ENCODE results near the gene SPSB2.
"Not testable (repeated sequence)": the region's sequence is repeated elsewhere in the genome, so short reads cannot be mapped to it uniquely, and the experiment has no call there.

The SPSB2 gene

DNA sequence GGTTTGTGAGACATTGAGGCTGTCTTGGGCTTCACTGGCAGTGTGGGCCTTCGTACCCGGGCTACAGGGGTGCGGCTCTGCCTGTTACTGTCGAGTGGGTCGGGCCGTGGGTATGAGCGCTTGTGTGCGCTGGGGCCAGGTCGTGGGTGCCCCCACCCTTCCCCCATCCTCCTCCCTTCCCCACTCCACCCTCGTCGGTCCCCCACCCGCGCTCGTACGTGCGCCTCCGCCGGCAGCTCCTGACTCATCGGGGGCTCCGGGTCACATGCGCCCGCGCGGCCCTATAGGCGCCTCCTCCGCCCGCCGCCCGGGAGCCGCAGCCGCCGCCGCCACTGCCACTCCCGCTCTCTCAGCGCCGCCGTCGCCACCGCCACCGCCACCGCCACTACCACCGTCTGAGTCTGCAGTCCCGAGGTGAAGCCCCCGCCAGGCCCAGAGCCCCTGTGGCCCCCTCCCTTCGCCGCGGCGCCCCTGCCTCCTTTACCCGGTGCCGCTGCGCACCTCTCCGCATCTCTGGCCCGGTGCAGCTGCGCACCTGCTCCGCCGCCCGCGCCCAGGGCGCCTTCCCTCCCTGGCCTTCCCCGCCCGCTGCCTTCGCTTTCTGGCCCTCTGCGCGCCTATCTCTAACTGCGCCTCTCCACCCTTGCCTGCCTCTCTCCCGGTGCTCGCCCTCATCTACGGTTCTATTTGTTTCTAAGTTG, 41.3 kb upstream of the SPSB2 start, which contains the start of gene ENO2:
ENO2 (plus strand) TSS at position 335 of the 701 bp plus-strand sequence. CDS start 1,253 bp downstream, outside the sequence.
- H3K4me1 ChIP-seq (ENCODE audit: control insufficient read depth in 2 of 2, insufficient read depth in 2 of 2, low read length in 2 of 2) = peaks cover 7 to 8% of the 10 kb centered on the region in 2 donors
- peak within 1 kb of the TSS; percentile 49 to 57 for H3K9ac ChIP-seq (ENCODE audit: low read depth in 1 of 2, low read length in 2 of 2)
- H3K27ac ChIP-seq (ENCODE audit: low read depth in 2 of 2, low read length in 2 of 2) = peak within 1 kb of the TSS; percentile 61 to 74
- H3K36me3 ChIP-seq (ENCODE audit: control insufficient read depth in 2 of 2, insufficient read depth in 2 of 2, low read length in 2 of 2) = peaks cover 0 to 3% of the 10 kb centered on the region in 2 donors
- peak within 1 kb of the TSS; percentile 63 to 73 for H3K4me3 ChIP-seq (ENCODE audit: low read length in 2 of 2)
- H3K9me3 ChIP-seq (ENCODE audit: control insufficient read depth in 2 of 2, low read length in 2 of 2) = no peaks in the 10 kb centered on the region
- peaks cover 5 to 20% of the 10 kb centered on the region in 2 donors for H3K27me3 ChIP-seq (ENCODE audit: control insufficient read depth in 2 of 2, insufficient read depth in 2 of 2, low read length in 2 of 2)

DNA sequence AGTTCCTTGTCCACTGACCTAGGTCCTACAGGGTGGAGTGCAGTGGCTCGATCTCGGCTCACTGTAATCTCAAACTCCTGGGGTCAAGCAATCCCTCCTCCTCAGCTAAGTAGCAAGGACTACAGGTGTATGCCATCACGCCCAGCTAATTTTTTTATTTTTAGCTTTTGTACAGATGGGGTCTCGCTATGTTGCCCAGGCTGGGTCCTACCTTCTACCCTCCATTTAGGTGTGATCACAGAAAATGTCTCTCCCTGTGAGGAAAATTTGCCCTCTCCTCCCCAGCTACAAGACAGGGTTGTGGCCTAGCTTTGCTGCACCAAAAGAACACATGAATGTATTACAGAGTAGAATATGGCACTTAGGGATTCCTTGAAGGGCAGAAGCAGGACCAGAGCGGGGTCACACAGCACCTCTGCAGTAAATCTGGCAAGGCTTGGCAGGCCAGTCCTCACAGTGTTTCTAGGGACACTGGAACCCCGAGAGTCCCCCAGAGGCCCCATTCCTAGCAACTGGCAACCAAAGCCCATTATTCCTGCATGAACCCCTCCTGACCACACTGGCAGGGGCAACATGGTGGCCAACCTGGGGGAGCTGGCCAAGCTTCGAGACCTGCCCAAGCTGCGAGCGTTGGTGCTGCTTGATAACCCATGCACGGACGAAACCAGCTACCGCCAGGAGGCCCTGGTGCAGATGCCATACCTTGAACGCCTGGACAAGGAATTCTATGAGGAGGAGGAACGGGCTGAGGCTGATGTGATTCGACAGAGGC, 39.2 kb upstream of the SPSB2 start:
- H3K4me1 ChIP-seq (ENCODE audit: control insufficient read depth in 2 of 2, insufficient read depth in 2 of 2, low read length in 2 of 2) = peaks cover 7 to 8% of the 10 kb centered on the region in 2 donors
- H3K9me3 ChIP-seq (ENCODE audit: control insufficient read depth in 2 of 2, low read length in 2 of 2) = no peaks in the 10 kb centered on the region
- peaks cover 5 to 20% of the 10 kb centered on the region in 2 donors for H3K27me3 ChIP-seq (ENCODE audit: control insufficient read depth in 2 of 2, insufficient read depth in 2 of 2, low read length in 2 of 2)
- H3K9ac ChIP-seq (ENCODE audit: low read depth in 1 of 2, low read length in 2 of 2) = no peak overlapping the region
- peaks cover 0 to 3% of the 10 kb centered on the region in 2 donors for H3K36me3 ChIP-seq (ENCODE audit: control insufficient read depth in 2 of 2, insufficient read depth in 2 of 2, low read length in 2 of 2)
- H3K27ac ChIP-seq (ENCODE audit: low read depth in 2 of 2, low read length in 2 of 2) = no peak overlapping the region
- no peak overlapping the region for H3K4me3 ChIP-seq (ENCODE audit: low read length in 2 of 2)

DNA sequence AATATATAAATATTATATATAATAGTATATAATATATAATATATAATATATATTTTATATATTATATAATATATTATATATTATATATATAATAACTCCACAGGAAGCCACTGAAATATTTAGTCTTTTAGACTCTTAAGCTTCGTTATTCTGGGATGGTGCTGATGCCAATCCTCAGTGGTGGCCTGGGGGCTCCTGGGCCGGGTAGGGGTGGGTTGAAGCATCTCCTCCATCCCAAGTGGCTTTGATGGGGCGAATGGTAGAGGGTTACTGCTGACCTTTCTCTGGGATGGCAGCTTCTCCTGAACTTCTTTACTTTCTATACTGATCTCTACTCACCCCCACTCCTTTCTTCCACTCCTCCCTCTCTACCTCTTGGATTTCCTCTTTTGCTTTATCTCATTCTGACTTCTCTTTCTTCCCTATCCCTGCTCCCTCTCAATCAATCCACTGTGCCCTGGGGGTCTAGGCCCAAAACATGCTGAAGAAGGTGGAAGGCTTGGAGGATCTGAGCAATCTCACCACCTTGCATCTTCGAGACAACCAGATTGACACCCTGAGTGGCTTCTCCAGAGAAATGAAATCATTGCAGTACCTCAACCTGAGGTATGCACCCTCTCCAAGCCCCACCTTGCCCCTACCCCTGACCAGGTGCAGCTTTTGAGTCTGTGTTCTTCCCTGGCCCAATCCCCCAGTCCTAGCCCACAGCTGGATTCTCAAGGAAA, 36.5 kb upstream of the SPSB2 start:
- H3K9ac ChIP-seq (ENCODE audit: low read depth in 1 of 2, low read length in 2 of 2) = no peak overlapping the region
- H3K9me3 ChIP-seq (ENCODE audit: control insufficient read depth in 2 of 2, low read length in 2 of 2) = no peaks in the 10 kb centered on the region
- H3K4me3 ChIP-seq (ENCODE audit: low read length in 2 of 2) = no peak overlapping the region
- peaks cover 5 to 14% of the 10 kb centered on the region in 2 donors for H3K27me3 ChIP-seq (ENCODE audit: control insufficient read depth in 2 of 2, insufficient read depth in 2 of 2, low read length in 2 of 2)
- no peak overlapping the region for H3K27ac ChIP-seq (ENCODE audit: low read depth in 2 of 2, low read length in 2 of 2)
- no peaks in the 10 kb centered on the region for H3K36me3 ChIP-seq (ENCODE audit: control insufficient read depth in 2 of 2, insufficient read depth in 2 of 2, low read length in 2 of 2)
- peaks cover 6 to 11% of the 10 kb centered on the region in 2 donors for H3K4me1 ChIP-seq (ENCODE audit: control insufficient read depth in 2 of 2, insufficient read depth in 2 of 2, low read length in 2 of 2)

DNA sequence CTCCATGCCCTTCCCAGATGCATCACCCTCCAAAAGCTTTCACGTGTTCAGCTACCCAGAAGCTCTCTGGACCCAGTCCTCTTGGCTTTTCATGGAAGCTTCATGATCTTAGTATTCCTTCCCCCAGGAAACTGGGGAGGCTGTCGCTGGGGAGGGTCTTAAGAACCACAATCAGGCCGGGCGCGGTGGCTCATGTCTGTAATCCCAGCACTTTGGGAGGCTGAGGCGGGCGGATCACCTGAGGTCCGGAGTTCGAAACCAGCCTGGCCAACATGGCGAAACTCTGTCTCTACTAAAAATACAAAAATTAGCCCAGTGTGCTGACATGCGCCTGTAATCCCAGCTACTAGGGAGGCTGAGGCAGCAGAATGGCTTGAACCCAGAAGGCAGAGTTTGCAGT, 35.0 kb upstream of the SPSB2 start:
- not testable (repeated sequence) for H3K27ac ChIP-seq (ENCODE audit: low read depth in 2 of 2, low read length in 2 of 2); H3K4me3 ChIP-seq (ENCODE audit: low read length in 2 of 2); H3K9ac ChIP-seq (ENCODE audit: low read depth in 1 of 2, low read length in 2 of 2); H3K36me3 ChIP-seq (ENCODE audit: control insufficient read depth in 2 of 2, insufficient read depth in 2 of 2, low read length in 2 of 2); H3K9me3 ChIP-seq (ENCODE audit: control insufficient read depth in 2 of 2, low read length in 2 of 2)
- peaks cover 10 to 13% of the 10 kb centered on the region in 2 donors for H3K4me1 ChIP-seq (ENCODE audit: control insufficient read depth in 2 of 2, insufficient read depth in 2 of 2, low read length in 2 of 2)
- H3K27me3 ChIP-seq (ENCODE audit: control insufficient read depth in 2 of 2, insufficient read depth in 2 of 2, low read length in 2 of 2) = peaks cover 0 to 14% of the 10 kb centered on the region in 2 donors

DNA sequence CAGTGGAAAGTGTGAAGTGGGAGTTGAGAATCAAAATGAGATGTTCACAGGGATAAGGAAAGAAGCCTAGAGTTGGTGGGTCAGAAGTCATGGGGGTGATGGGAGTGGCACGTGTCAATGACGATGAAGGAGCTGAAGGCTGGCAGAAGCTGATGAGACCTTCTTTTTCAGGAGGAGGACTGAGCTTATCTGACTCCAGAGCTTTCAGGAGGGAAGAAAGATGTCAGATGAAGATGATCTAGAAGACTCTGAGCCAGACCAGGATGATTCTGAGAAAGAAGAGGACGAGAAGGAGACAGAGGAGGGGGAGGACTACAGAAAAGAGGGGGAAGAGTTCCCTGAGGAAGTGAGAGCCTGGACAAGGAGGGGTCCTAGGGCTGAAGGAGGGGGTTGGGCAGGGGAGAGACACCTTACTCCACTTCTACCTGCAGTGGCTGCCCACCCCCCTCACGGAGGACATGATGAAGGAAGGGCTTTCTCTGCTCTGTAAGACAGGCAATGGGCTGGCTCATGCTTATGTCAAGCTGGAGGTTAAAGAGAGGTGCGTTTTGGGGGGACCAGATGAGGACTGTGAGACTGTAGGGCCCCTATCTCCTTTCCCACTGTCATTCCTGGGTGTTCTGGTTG, 32.4 kb upstream of the SPSB2 start:
- H3K4me1 ChIP-seq (ENCODE audit: control insufficient read depth in 2 of 2, insufficient read depth in 2 of 2, low read length in 2 of 2) = peaks cover 10 to 13% of the 10 kb centered on the region in 2 donors
- peak overlapping the region; percentile 92 to 97 for H3K4me3 ChIP-seq (ENCODE audit: low read length in 2 of 2)
- H3K9me3 ChIP-seq (ENCODE audit: control insufficient read depth in 2 of 2, low read length in 2 of 2) = no peaks in the 10 kb centered on the region
- H3K9ac ChIP-seq (ENCODE audit: low read depth in 1 of 2, low read length in 2 of 2) = peak overlapping the region in 1 of 2 donors; percentile 93
- no peaks in the 10 kb centered on the region for H3K36me3 ChIP-seq (ENCODE audit: control insufficient read depth in 2 of 2, insufficient read depth in 2 of 2, low read length in 2 of 2)
- no peaks in the 10 kb centered on the region for H3K27me3 ChIP-seq (ENCODE audit: control insufficient read depth in 2 of 2, insufficient read depth in 2 of 2, low read length in 2 of 2)
- H3K27ac ChIP-seq (ENCODE audit: low read depth in 2 of 2, low read length in 2 of 2) = peak overlapping the region in 1 of 2 donors; percentile 79

DNA sequence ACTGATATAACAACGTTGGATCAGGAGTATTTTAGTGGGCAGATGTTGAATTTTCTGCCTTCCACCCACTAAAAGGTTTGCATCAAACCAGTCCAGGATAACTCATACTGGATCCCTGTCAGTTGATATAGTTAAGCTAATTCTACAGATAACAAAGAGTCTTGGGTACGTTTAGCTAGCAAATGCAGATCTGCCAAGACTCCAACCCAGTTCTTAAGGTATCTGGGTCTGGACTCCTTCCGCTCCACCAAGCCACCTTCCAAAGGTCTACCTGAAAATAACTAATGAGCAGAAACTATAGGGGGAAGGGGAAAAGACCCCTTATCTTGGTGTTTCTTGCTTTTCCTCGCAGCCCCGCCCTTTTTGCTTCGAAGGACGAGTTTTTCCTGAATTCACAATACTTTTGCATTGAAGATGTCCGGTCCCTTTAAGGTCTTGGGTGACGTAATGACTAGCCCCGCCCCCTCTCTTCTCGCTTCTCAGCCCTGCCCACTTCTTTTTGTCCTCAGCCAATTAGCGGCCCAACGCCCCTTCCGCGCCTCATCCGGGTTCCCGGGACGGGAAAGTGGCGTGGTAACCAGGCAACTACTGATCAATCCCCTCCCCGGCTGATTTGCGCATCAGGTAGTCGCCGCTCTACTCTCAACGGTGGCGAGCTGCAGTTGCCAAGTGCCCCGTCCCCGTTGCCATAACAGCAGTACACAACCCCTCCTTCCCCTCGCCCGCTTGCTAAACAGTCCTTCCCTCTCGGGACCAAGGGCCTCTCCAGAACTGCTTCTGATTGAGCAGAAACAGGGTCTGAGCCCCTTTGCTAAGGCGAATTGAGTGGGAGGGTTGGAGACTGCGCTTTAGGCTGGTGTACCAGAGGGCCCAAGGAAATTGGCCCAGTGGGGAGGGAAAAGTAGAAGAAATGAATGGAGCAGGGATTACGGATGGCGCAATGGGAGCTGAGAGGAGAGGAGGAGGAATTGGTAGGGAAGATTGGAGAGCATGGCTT, 31.5 kb upstream of the SPSB2 start, which contains the start of gene LRRC23:
LRRC23 (plus strand) TSS at position 543 of the 997 bp plus-strand sequence. CDS start 812 bp downstream, outside the sequence.
- peak within 1 kb of the TSS; percentile 70 to 79 for H3K27ac ChIP-seq (ENCODE audit: low read depth in 2 of 2, low read length in 2 of 2)
- H3K4me1 ChIP-seq (ENCODE audit: control insufficient read depth in 2 of 2, insufficient read depth in 2 of 2, low read length in 2 of 2) = peaks cover 10 to 15% of the 10 kb centered on the region in 2 donors

DNA sequence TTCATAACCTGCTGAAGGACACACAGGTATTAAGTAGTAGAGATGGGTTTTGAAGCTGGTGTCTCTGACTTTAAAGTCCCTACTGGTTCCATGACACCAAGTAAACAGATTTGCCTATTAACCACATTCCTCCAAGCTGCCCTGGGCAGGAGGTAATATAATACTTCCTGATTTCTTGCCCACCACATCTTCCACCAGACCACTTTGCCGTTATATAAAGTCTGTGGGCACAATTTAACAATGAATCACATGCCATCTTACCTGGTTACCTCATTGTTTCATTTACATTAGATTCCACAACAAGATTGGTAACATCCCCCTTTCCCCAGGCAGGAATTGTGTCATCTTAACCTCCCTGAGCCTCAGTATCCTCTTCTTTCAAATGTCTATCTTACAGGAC, 30.6 kb upstream of the SPSB2 start:
- no peaks in the 10 kb centered on the region for H3K27me3 ChIP-seq (ENCODE audit: control insufficient read depth in 2 of 2, insufficient read depth in 2 of 2, low read length in 2 of 2)
- no peaks in the 10 kb centered on the region for H3K36me3 ChIP-seq (ENCODE audit: control insufficient read depth in 2 of 2, insufficient read depth in 2 of 2, low read length in 2 of 2)
- H3K9me3 ChIP-seq (ENCODE audit: control insufficient read depth in 2 of 2, low read length in 2 of 2) = no peaks in the 10 kb centered on the region
- H3K27ac ChIP-seq (ENCODE audit: low read depth in 2 of 2, low read length in 2 of 2) = no peak overlapping the region
- H3K4me1 ChIP-seq (ENCODE audit: control insufficient read depth in 2 of 2, insufficient read depth in 2 of 2, low read length in 2 of 2) = peaks cover 10 to 17% of the 10 kb centered on the region in 2 donors
- no peak overlapping the region for H3K4me3 ChIP-seq (ENCODE audit: low read length in 2 of 2)
- H3K9ac ChIP-seq (ENCODE audit: low read depth in 1 of 2, low read length in 2 of 2) = no peak overlapping the region

More for the DNA sequence above, 31.5 kb upstream of the SPSB2 start, which contains the start of gene LRRC23:
- no peaks in the 10 kb centered on the region for H3K9me3 ChIP-seq (ENCODE audit: control insufficient read depth in 2 of 2, low read length in 2 of 2)
- H3K9ac ChIP-seq (ENCODE audit: low read depth in 1 of 2, low read length in 2 of 2) = peak within 1 kb of the TSS; percentile 82 to 93
- peak within 1 kb of the TSS; percentile 92 to 97 for H3K4me3 ChIP-seq (ENCODE audit: low read length in 2 of 2)
- H3K36me3 ChIP-seq (ENCODE audit: control insufficient read depth in 2 of 2, insufficient read depth in 2 of 2, low read length in 2 of 2) = no peaks in the 10 kb centered on the region
- H3K27me3 ChIP-seq (ENCODE audit: control insufficient read depth in 2 of 2, insufficient read depth in 2 of 2, low read length in 2 of 2) = no peaks in the 10 kb centered on the region

DNA sequence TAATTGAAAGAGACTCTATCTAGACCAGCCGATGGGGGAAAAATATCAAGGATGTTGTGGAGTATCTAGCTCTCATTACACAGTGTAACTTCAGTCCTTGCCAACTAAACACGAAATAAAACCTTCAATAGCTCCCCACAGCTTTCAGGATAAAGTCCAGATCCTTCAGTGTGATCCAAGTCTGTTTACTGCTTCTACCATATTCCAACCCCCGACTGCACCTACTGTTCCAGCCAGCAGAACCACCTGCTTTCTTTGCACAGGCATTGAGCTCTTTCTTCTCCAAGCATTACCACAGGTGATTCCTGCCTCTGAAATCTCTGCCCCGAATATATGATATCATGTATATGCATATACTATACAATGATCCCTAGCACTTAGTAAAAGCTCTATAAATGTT, 29.3 kb upstream of the SPSB2 start:
- no peak overlapping the region for H3K27ac ChIP-seq (ENCODE audit: low read depth in 2 of 2, low read length in 2 of 2)
- H3K4me3 ChIP-seq (ENCODE audit: low read length in 2 of 2) = no peak overlapping the region
- H3K4me1 ChIP-seq (ENCODE audit: control insufficient read depth in 2 of 2, insufficient read depth in 2 of 2, low read length in 2 of 2) = peaks cover 10 to 17% of the 10 kb centered on the region in 2 donors
- H3K9ac ChIP-seq (ENCODE audit: low read depth in 1 of 2, low read length in 2 of 2) = no peak overlapping the region
- no peaks in the 10 kb centered on the region for H3K36me3 ChIP-seq (ENCODE audit: control insufficient read depth in 2 of 2, insufficient read depth in 2 of 2, low read length in 2 of 2)
- no peaks in the 10 kb centered on the region for H3K9me3 ChIP-seq (ENCODE audit: control insufficient read depth in 2 of 2, low read length in 2 of 2)
- H3K27me3 ChIP-seq (ENCODE audit: control insufficient read depth in 2 of 2, insufficient read depth in 2 of 2, low read length in 2 of 2) = no peaks in the 10 kb centered on the region
